ENCODE data around the gene MPST. TPM values are rescaled to one million over a fixed set of nuclear protein-coding genes. Genes with fewer than 3 reads are reported as not detected.
A peak's percentile ranks its signal among the peaks of the same experiment; 100 is the strongest.
"Not testable (repeated sequence)": the region's sequence is repeated elsewhere in the genome, so short reads cannot be mapped to it uniquely, and the experiment has no call there.

MPST gene
- total RNA-seq, 3 donors from 2014 or later = 135 to 224 (median 186) TPM

DNA sequence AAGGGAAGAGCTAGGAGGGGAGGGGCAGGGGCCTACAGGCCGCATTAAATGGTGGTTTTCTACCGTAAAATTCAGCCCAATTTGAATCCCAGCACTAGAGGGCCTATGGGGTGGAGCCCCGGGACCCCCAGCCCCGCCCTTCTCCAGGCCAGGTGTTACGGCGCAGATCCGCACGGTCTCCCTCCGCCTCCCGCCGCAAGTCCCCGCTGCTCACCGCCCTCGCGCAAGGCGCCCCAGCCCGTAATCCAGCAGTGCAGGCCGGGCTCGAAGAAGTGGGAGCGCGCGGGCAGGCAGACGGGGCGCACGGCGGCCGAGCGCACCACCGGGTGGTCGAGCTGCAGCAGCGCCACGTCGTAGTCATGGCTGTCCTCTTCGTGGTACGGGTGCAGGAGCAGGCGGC is 49.3 kb downstream of the MPST start:
- peak; percentile 37 for ATAC-seq
- no peak overlapping the region for H3K4me3 ChIP-seq
- intact Hi-C loops (cut with DNase I, micrococcal nuclease) = no loop called here

DNA sequence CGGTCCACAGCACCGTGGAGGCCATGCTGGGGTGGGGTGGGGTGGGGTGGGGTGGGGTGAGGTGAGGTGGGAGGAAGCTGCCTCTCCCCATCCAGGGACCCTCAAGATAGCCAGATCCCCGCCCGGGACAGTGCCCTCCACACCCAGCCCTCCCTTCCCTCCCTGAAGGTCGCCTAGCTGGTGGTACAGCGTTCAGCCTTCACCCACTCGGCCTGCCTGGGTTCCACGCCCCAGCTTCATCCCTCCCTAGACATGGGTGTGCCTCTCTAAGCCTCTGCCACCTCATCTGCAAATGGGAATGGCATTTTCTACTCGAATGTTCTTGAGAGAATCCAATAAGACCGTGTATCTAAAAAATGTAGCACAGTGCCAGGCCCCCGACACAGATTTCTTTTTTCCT is 49.8 kb downstream of the MPST start:
- intact Hi-C loops (cut with DNase I, micrococcal nuclease) = no loop called here
- TF ChIP-seq, protein P1, sequence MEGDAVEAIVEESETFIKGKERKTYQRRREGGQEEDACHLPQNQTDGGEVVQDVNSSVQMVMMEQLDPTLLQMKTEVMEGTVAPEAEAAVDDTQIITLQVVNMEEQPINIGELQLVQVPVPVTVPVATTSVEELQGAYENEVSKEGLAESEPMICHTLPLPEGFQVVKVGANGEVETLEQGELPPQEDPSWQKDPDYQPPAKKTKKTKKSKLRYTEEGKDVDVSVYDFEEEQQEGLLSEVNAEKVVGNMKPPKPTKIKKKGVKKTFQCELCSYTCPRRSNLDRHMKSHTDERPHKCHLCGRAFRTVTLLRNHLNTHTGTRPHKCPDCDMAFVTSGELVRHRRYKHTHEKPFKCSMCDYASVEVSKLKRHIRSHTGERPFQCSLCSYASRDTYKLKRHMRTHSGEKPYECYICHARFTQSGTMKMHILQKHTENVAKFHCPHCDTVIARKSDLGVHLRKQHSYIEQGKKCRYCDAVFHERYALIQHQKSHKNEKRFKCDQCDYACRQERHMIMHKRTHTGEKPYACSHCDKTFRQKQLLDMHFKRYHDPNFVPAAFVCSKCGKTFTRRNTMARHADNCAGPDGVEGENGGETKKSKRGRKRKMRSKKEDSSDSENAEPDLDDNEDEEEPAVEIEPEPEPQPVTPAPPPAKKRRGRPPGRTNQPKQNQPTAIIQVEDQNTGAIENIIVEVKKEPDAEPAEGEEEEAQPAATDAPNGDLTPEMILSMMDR (IDR thresholded peaks at IDR 0.05) = no peak
- ATAC-seq = peak; percentile 33

More for the DNA sequence above, 49.3 kb downstream of the MPST start:
- H3K4me1 ChIP-seq (ENCODE audit: low read depth) = peaks cover 6% of the 10 kb centered on the region
- no peaks in the 10 kb centered on the region for H3K9me3 ChIP-seq
- no peaks in the 10 kb centered on the region for H3K36me3 ChIP-seq (ENCODE audit: low read depth)
- TF ChIP-seq, protein P1 (IDR thresholded peaks at IDR 0.05) = no peak
- no peak for DNase-seq

DNA sequence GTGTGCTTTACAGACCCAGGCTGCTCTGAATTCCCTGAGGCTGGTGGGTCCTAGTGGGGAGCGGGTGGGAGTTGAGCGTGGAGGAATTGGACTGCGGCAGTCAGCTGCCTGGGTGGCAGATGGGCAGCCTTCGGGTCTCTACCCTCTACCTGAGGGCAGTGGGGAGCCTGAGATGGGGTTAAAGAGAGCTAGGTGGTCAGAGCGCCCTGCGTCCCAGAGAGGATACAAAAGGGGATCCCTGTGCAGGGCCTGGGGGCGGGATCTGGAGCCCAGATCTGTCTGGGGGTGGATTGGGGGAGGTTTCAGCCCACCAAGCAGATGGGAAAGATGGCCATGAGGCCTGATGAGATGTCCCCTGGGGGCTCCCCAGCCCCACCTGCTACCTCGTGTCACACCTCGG is 50.2 kb downstream of the MPST start:
- H3K36me3 ChIP-seq (ENCODE audit: low read depth) = no peaks in the 10 kb centered on the region
- DNase-seq = no peak
- no peak for ATAC-seq
- peaks cover 6% of the 10 kb centered on the region for H3K4me1 ChIP-seq (ENCODE audit: low read depth)
- H3K4me3 ChIP-seq = no peak overlapping the region
- TF ChIP-seq, protein P1 (IDR thresholded peaks at IDR 0.05) = no peak
- H3K9me3 ChIP-seq = no peaks in the 10 kb centered on the region
- intact Hi-C loops (cut with DNase I, micrococcal nuclease) = no loop called here

More for the DNA sequence above, 49.8 kb downstream of the MPST start:
- H3K36me3 ChIP-seq (ENCODE audit: low read depth) = no peaks in the 10 kb centered on the region
- H3K9me3 ChIP-seq = no peaks in the 10 kb centered on the region
- no peak for DNase-seq
- H3K4me1 ChIP-seq (ENCODE audit: low read depth) = peaks cover 6% of the 10 kb centered on the region
- H3K4me3 ChIP-seq = no peak overlapping the region

DNA sequence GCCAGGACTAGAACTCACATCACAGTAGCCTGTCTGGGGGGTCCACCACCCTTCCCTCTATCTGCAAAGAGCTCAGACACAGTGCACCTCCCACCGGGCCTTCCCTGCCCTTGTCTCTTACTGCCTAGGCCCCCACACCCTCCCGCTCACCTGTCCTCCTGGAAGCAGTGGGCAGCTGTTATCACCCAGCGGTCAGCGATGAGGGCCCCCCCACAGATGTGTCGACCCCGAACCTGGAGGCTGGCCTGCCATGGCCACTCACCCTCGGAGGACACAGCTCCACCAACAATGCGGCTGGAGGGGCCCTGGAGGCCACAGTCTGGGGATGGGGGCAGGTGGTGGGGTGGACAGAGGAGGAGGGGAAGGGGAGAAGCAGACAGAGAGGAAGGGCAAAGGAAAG is 50.8 kb downstream of the MPST start:
- TF ChIP-seq, protein P1 (IDR thresholded peaks at IDR 0.05) = no peak
- no peak overlapping the region for H3K4me3 ChIP-seq
- H3K9me3 ChIP-seq = no peaks in the 10 kb centered on the region
- H3K36me3 ChIP-seq (ENCODE audit: low read depth) = no peaks in the 10 kb centered on the region
- H3K4me1 ChIP-seq (ENCODE audit: low read depth) = peaks cover 6% of the 10 kb centered on the region
- intact Hi-C loops (cut with DNase I, micrococcal nuclease) = no loop called here
- DNase-seq (no peak), ATAC-seq (no peak)

DNA sequence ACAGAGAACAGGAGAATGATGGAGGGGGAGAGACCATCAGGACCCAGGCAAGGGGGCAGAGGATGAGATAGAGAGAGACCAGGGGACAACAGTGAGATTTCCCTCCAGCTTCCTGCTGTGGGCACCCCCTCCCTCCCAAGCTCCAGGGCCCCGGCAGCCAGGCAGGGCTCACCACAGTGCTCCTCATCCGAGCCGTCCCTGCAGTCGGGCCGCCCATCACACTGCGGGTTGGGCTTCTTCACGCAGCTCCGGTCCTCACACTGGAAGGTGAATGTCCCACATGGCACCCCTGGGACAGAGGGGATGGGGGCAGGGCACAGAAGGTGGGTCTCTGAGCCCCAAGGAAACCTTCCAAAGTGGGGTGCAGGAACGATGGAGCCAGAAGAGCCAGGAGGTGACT is 51.2 kb downstream of the MPST start:
- TF ChIP-seq, protein P1 (IDR thresholded peaks at IDR 0.05) = no peak
- ATAC-seq (no peak), DNase-seq (no peak)
- peaks cover 6% of the 10 kb centered on the region for H3K4me1 ChIP-seq (ENCODE audit: low read depth)
- H3K4me3 ChIP-seq = no peak overlapping the region
- no peaks in the 10 kb centered on the region for H3K36me3 ChIP-seq (ENCODE audit: low read depth)
- intact Hi-C loops (cut with DNase I, micrococcal nuclease) = no loop called here
- H3K9me3 ChIP-seq = no peaks in the 10 kb centered on the region

DNA sequence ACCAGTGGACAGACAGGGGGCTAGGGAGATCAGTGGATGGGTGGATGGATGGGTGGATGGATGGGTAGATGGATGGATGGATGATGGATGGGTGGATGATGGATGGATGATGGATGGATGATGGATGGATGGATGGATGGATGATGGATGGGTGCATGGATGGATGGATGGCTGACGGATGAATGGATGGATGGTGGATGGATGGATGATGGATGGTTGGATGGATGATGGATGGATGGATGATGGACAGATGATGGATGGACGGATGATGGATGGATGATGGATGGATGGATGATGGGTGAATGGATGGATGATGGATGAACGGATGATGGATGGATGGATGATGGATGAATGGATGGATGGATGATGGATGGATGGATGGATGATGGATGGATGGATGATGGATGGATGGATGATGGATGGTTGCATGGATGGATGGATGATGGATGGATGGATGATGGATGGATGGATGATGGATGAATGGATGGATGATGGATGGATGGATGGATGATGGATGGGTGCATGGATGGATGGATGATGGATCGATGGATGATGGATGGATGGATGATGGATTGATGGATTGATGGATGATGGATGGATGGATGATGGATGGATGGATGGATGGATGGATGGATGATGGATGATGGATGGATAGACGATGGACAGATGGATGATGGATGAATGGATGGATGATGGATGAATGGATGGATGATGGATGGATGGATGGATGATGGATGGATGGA is 52.5 kb downstream of the MPST start:
- H3K9me3 ChIP-seq; H3K4me3 ChIP-seq; H3K36me3 ChIP-seq (ENCODE audit: low read depth); DNase-seq; intact Hi-C loops (cut with DNase I, micrococcal nuclease); ATAC-seq; H3K4me1 ChIP-seq (ENCODE audit: low read depth): not testable (repeated sequence)
